Measurements from ENCODE around the gene ACBD4. TPM values are rescaled to one million over a fixed set of nuclear protein-coding genes. Genes with fewer than 3 reads are reported as not detected.

Gene ACBD4, protein sequence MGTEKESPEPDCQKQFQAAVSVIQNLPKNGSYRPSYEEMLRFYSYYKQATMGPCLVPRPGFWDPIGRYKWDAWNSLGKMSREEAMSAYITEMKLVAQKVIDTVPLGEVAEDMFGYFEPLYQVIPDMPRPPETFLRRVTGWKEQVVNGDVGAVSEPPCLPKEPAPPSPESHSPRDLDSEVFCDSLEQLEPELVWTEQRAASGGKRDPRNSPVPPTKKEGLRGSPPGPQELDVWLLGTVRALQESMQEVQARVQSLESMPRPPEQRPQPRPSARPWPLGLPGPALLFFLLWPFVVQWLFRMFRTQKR
- 5.9 and 7.1 TPM in 2 replicates for total RNA-seq

GRCh38 chr17:45135192-45135977, at the start of gene ACBD4:
ACBD4 (plus strand) TSS chr17:45135687; CDS start chr17:45136145, 458 bp downstream.

DNA sequence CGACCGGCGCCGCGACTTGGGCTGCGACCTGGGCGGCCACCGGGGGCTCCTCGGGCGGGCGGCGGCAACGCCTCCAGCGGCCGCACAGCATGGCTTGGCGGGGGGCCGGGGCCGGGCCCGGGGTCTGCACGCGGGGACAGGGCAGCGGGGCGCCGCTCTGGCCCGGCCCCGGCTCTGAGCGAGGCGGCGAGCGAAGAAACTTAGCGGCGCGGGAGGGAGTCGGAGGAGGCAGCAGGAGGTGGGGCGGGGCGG, 3.2 kb upstream of the ACBD4 start, which contains the start of gene PLCD3:
Gene PLCD3 (minus strand): TSS at position 196 of the 252 bp plus-strand sequence. CDS start 105 bp downstream, at position 91.

DNA sequence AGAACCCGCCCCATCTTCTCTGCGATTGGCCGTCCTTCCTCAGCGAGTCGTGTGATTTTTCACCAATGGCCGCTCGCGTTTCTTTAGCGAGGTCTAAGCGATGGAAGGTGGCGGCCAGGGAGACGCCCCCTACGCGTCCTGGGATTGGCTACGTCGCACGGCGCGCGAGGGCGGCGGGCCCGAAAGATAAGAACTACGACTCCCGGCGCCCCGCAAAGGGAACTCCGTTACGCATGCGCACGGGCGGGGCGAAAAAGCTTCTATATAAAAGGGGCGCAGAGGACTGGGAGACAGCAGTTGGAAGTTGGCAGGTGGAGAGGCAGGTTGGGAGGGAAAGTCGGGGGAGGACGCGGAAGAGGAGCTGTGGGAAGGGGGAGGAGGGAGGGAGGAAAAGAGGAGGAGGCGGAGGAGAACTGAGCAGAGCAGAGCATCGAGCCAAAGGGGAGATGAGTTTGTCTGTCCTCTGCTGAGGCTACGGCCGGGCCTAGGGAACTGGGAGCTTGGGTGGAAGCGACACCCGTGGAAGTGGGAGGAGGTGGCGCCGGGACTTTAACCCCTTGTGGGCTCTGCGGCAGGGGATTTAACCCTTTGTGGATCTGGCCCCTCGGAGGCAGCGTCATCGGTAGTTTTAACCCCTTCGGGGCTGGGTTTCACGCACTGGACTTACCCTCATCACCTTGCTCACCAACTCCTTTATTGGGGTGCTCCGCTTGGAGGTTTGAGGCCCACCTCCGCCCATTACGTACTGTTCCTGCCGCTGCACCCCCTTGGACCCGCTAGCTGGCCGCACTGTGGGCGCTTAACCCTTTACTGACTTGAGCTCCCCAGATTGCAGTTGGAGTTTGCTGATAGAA, 12.9 kb downstream of the ACBD4 start, which contains the start of gene HEXIM1:
Gene HEXIM1 (plus strand): TSS at position 293 of the 854 bp plus-strand sequence. CDS start 716 bp downstream, outside the sequence.

GRCh38 chr17:45161288-45162024, 26.0 kb downstream of the ACBD4 start, which contains the start of gene HEXIM2:
HEXIM2 (plus strand) TSS chr17:45161875; CDS start chr17:45162794, 919 bp downstream.

Other genes starting within 250 kb of the ACBD4 start
- gene EFTUD2, start 236.2 kb upstream of the ACBD4 start, total RNA-seq = 72.5 and 86.7 TPM in 2 replicates
- gene GFAP, start 220.2 kb upstream of the ACBD4 start, total RNA-seq = 0.67 and 1.5 TPM in 2 replicates
- 25.2 and 25.4 TPM in 2 replicates for gene KIF18B, start 187.9 kb upstream of the ACBD4 start, total RNA-seq
- 1.0 and 1.6 TPM in 2 replicates for gene C1QL1, start 167.4 kb upstream of the ACBD4 start, total RNA-seq
- 70.5 and 77.2 TPM in 2 replicates for gene DCAKD, start 84.1 kb upstream of the ACBD4 start, total RNA-seq
- 57.2 and 66.6 TPM in 2 replicates for gene NMT1, start 74.4 kb upstream of the ACBD4 start, total RNA-seq
- gene PLCD3, start 3.2 kb upstream of the ACBD4 start, total RNA-seq = 17.1 and 26.1 TPM in 2 replicates
- gene HEXIM1, start 12.8 kb downstream of the ACBD4 start, total RNA-seq = 10.4 and 11.9 TPM in 2 replicates
- 9.7 and 10.9 TPM in 2 replicates for gene HEXIM2, start 26.2 kb downstream of the ACBD4 start, total RNA-seq
- 2.7 and 4.0 TPM in 2 replicates for gene FMNL1, start 86.2 kb downstream of the ACBD4 start, total RNA-seq
- not detected in 2 replicates for gene SPATA32, start 126.4 kb downstream of the ACBD4 start, total RNA-seq
- 4.3 and 4.4 TPM in 2 replicates for gene MAP3K14, start 181.3 kb downstream of the ACBD4 start, total RNA-seq